Measurements from ENCODE around the gene VASH2.
"Not testable (repeated sequence)": the region's sequence is repeated elsewhere in the genome, so short reads cannot be mapped to it uniquely, and the experiment has no call there.

The VASH2 gene

GRCh38 chr1:212957546-212957945 lies 7.2 kb downstream of the VASH2 start:
- DNase-seq (ENCODE audit: low spot score) = no peak

GRCh38 chr1:212958175-212958574 lies 7.8 kb downstream of the VASH2 start:
- no peak for DNase-seq (ENCODE audit: low spot score)

- no peak for DNase-seq (ENCODE audit: low spot score)
Observed at GRCh38 chr1:212959266-212960220, 9.2 kb downstream of the VASH2 start.

- no peak for DNase-seq (ENCODE audit: low spot score)
Observed at GRCh38 chr1:212960932-212961331, 10.6 kb downstream of the VASH2 start.

GRCh38 chr1:212962509-212962908 lies 12.2 kb downstream of the VASH2 start:
- no peak for DNase-seq (ENCODE audit: low spot score)

GRCh38 chr1:212964102-212964501 lies 13.8 kb downstream of the VASH2 start:
- DNase-seq (ENCODE audit: low spot score) = no peak

- DNase-seq (ENCODE audit: low spot score) = not testable (repeated sequence)
Observed at GRCh38 chr1:212964993-212965392, 14.7 kb downstream of the VASH2 start.

- DNase-seq (ENCODE audit: low spot score) = no peak
Observed at GRCh38 chr1:212966616-212967015, 16.3 kb downstream of the VASH2 start.

GRCh38 chr1:212967801-212968200 lies 17.5 kb downstream of the VASH2 start:
- peak; percentile 32 for DNase-seq (ENCODE audit: low spot score)

GRCh38 chr1:212968368-212968863 lies 18.1 kb downstream of the VASH2 start:
- no peak for DNase-seq (ENCODE audit: low spot score)

- DNase-seq (ENCODE audit: low spot score) = no peak
Observed at GRCh38 chr1:212970085-212970484, 19.7 kb downstream of the VASH2 start.

GRCh38 chr1:212971312-212971711 lies 21.0 kb downstream of the VASH2 start:
- no peak for DNase-seq (ENCODE audit: low spot score)

- no peak for DNase-seq (ENCODE audit: low spot score)
Observed at GRCh38 chr1:212973426-212973825, 23.1 kb downstream of the VASH2 start.

- no peak for DNase-seq (ENCODE audit: low spot score)
Observed at GRCh38 chr1:212973899-212974298, 23.6 kb downstream of the VASH2 start.

- DNase-seq (ENCODE audit: low spot score) = no peak
Observed at GRCh38 chr1:212974711-212975110, 24.4 kb downstream of the VASH2 start.

- DNase-seq (ENCODE audit: low spot score) = no peak
Observed at GRCh38 chr1:212975111-212975918, 25.0 kb downstream of the VASH2 start.

- DNase-seq (ENCODE audit: low spot score) = no peak
Observed at GRCh38 chr1:212976586-212976985, 26.2 kb downstream of the VASH2 start.

GRCh38 chr1:212977781-212978645 lies 27.7 kb downstream of the VASH2 start:
- no peak for DNase-seq (ENCODE audit: low spot score)

GRCh38 chr1:212979340-212980122 lies 29.2 kb downstream of the VASH2 start:
- DNase-seq (ENCODE audit: low spot score) = no peak

- no peak for DNase-seq (ENCODE audit: low spot score)
Observed at GRCh38 chr1:212980123-212980785, 29.9 kb downstream of the VASH2 start.
